GM18498 (cell line): Measurements from ENCODE around the gene TERB1.

Experiments used
- ATAC-seq: cut with Tn5 transposase; IDR thresholded peaks from one replicate; pipeline ENCODE4 v1.9.1; 2021; ENCODE audit warnings: mild to moderate bottlenecking, moderate library complexity; ENCODE audit not compliant: unreplicated experiment

Gene TERB1

DNA sequence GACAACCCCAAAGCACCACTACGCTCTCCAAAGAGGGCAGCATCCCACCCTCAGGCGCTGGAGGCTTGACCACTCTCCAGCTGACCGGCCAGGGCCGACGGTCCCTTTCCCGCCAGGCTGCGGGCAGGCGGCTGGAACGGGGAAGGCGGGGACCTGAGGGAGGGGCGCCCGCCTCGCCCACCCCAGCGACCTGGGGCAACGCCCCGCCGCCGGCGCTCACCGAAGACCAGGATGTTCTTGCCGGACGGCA, 50.4 kb downstream of the TERB1 start:
- peak; percentile 16 for ATAC-seq

DNA sequence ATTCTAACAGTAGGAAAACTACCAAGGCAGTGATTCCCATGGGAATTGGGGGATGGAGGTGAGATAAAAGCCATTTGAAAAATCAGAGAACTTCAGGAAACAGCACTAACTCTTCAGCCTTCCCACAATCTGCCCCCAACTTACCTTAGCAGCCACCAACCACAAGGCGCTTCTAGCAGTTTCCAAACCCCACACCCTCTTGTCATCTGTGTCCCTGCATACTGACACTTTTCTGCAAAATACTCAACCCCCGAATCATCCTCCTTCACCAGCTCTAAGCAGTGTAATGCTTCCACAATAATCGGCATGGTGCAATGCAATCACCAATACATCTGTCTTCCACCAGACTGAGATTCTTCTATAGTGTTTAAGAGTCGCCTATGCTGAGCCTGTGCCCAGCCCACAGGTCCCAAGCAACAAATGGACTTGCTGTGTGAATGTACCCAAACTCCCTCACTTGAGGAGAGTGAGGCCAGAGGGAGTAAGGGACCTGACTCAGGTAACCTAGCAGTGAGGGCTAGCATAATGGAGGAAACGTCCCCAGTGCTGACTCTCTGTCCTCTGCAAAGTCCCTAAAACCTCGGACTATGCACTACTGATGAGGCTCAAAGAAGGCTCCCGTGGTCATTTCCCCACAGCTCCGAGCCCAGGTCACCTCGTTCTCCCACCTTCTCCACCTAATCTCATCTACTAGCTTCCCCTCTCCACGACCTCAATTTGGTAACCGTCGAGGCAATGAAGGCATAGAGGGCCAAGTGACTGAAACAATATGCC, 50.9 kb downstream of the TERB1 start:
- ATAC-seq, result peak; percentile 6

DNA sequence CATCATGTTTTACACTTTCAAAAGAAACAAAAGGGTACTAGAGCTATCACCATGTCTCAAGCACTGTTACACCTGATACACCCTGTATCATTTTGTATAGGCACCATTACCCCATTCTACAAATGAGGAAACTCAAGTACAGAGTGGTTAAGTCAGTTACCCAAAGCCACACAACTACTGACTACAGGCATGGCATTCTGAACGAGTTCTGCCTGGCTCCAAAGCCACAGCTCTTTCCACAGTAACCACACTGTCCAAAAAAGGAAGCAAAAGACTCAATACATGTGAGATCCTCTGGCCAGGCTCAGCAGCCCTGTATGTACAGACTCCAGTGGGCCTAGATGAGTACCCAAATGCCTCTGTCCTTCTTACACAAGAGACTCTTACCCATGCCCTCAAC, 54.7 kb downstream of the TERB1 start:
- peak; percentile 44 for ATAC-seq

DNA sequence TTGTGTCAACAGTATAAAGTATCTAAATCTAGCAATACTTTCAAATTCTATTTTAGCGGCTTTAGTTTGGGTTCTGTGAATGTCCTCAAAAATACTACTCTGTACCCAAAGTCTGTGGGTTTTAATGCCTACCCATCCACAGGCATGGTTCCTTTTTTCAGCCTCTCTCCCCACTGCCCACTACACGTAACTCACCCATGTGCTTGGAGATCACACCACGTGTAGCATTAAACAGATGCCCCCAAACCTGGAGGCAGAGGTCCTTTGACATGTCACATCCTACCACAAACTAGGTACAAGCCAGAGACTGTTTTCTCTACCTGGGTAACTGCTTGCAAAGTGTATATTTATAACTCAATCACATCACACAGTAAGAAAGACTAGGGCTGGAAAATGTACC, 55.3 kb downstream of the TERB1 start:
- no peak for ATAC-seq

DNA sequence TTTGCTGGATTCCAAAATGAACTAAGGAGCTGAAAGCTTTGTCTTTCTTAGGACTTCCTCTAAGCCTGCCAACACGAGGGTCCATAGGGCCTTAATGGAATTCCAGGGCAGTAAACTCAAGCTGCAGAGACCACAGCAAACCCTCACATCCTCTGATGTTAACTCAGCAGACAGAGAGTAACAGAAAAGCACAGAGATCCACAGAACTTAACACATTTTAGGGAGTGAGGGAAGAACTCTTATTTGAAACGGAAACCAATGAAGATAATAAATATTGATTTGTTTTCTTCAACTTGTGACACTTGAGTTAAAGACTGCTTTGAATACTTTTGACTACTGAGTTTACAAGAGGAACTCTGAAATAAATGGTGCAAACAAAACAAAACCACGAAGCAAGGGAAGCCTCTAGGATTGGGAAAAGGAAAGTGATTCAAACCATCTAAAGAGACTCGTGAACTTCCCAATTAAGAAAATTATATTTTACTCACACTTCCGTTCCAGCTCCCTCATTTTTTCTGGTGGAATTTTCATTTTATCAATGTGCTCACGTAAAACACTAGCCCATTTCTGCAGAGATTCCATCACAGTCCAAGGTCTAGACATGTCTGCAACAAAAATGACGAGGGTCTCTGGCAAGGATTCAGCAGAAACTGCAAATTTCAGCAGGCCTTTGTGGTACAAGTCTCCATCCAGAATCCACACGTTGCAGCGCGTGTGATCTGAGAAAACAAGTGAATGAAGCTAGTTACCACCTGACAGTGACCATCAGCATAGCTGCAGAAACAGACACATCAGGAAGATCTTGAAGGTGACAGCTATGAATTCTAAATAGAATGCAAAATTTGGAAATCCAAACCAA, 59.2 kb downstream of the TERB1 start:
- ATAC-seq, result no peak

DNA sequence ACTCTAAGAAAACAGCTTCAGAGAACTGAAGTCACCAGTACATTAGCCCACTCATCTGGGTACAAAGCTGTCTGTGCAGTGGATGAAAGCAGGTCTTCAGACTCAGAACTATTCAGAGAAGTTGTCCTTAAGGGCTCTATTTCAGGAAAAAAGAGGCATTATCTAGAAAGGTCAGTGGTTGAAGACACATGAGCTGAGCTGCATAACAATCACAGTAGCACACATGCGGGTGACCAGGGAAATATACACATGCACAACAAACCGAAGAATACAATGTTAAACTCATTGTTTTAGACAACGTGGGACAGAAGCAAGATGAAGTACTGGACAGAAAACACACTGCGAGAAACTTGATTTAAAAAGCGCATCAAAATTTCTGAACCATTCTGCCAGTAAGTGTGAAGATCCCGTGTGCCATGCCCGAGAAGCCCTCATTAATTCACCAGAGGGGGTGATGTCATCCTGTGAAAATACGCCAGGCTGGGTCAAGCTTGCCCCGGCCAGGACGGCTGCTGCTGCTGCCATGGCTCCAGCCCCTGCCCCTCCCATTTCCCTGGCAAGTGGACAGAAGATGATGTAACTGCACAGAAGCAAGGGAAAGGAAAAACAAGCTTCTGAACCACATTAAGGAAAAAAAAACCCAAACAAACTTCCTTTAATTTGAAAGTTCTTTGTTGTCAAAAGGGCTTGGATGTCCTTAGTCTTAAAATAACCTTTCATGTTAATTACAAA, 60.0 kb downstream of the TERB1 start:
- no peak for ATAC-seq

DNA sequence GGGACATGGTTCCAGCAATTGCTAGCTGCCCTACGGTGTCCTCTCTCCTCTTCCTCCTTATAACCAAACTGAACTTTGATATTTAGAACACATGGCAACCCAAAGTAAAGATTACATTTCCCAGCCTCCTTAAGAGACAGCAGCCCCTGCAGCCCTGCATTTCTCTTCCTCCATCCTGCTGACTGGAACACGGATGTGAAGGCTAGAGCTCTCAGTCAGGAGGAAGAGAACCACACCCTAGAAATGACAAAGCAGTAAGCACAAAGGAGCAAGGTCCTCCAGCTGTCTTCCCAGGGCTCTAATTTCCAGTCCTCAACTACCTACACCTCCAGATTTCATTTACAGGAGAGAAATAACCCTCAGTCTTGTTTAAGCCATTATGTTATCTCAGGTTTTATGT, 60.9 kb downstream of the TERB1 start:
- no peak for ATAC-seq

DNA sequence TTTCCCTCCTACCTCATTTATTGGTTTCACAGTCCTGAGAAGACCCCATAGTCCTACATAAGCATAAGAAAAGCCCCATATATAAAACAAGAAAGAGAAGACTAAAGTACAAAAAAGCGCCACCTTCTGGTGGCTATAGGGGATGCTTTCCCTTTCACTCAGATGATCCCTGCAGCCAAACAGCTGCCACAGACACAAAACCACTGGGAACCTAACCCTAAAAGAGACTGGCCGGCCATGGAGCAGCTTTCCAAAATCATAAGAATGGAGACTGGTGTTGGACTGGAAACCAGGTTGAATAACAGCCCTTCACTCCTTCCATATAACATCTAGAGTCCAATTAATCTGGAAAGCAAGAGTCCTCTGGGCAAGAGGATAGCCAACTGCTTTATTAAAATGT, 61.4 kb downstream of the TERB1 start:
- no peak for ATAC-seq

DNA sequence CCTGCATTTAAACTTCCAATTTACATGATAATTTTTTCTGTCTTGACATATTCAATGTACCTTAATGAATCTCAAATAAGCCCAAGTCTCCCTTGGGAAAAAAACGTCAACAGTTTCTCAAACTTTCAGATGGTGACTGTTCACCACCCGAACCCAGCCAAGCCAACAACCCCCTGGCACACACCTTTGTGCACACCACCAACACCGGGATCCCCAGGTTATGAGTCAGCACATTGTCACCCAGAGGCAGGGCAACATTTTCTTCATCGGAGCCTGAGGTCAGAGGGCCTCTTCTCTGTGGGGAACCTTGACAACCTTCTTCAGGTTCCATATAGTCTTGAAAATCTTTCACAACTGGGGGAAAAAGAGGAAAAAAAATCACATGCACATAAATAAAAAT, 65.5 kb downstream of the TERB1 start:
- no peak for ATAC-seq

DNA sequence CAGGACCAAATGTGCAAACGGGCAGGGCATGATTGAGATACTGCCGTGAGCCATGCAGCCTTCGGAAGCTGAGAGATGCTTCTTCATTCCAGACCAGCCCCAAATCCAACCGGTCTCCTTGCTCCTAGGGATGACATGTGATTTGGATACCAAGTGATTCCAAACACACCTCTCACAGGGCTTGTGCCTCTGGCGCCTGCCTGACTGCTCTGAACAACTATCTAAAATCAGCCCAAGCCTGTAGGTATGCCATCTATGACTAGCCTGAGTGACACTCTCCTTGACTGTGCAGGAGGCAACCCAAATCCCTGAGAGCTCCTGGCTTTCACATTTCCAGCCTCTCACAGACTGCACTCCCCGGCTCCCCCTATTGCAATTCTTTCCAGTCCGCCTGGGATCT, 70.3 kb downstream of the TERB1 start:
- ATAC-seq, result no peak

DNA sequence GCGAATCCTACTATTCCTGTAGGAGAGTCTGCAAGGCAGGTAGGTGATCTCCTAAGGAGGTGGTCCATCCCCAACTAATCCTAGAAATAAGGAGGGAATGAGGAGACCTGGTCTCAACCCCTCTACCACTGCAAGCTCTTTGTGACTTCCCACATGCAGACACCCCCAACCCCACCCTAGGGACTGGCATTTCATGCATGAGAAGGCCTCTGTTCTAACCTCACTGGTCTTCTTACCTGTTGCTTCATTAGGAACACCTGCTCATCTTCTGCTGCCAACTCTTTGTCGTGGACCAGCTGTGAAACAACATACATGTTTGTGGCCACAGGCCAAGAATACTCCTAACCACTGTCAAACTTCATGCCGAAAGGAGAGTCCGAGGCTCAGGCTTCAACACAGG, 72.6 kb downstream of the TERB1 start:
- ATAC-seq, result no peak

DNA sequence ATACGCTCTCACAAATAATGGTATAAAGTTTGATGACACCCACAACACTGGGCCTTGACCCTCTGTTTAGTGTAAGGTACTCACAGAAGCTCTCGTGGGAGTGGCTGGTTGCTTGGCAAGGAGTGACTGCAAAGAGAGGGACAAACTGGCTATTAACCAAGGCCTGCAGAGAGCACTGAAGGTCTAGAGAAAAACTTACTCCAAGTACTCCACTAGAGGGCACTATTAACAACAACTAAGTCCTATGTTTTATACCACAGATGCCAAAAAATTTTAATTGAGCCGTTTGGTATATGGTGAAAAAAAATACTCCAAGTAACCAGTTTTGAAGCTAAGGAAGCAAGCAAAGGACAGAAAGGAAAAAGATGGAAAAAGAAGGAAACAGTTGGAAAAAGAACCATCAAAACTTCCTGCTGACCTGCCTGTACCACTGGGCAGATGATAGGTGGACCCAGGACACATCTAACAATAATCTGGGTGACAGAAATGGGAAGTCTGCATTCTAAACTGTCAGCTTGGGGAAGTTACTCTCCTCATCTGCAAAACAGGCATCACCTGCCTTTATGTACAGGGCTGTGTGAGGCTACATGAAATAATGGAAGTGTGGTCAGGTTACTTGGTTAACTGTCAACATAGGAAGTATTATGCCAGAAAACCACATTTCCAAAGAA, 73.1 kb downstream of the TERB1 start:
- ATAC-seq, result no peak

DNA sequence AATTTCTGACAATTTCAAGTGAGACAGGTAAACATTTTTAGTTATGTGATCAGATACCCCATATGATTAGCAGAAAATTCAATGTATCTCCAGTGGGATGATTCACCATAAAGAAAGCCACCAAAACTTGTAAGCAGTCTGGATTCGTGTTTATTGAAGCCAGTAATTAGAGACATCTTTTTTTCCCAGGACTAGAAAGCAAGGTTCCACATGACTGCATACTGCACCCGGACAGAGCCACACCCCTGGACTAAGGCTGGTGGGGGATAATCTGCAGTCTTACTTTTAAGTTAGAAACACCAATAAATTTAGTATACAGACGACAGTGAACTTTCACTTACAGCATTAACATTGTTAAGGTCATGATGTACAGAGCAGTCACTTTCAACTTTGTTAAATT, 80.6 kb downstream of the TERB1 start:
- ATAC-seq, result no peak

DNA sequence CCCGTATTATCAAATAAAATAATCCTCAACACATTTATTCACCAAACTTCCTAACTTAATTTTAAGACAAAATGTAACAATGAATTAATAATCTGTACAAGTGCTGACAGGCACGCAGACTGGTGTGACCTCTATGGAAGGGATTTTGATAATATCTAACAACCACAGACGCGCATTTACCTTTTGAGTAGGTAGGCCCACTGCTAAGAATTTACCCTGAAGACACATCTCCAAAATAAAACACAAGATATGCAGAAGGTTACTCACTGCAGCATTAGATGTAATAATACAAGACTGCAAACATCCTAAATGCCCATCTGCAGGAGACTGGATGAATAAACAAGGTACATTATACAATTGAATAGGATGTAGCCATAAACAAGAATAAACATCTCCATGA, 82.1 kb downstream of the TERB1 start:
- ATAC-seq, result no peak

DNA sequence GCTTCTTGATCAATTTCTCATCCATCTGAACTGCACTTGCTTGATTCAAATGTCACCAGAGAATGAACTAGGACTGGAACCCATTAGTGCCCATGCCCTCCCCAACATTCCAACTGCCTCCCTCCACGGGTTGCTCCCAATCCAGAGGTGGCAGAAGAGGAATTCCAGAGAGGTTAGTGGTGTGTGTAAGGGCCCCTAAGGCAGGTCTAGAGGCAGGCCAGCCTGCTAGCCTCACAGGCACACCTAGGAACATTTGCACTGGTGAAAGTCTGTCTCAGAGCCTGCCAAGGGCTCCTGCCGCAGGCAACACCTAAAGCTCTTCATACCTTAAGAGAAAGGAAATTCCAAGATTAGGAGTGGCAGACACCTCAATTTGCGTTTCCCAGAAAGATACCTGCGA, 83.6 kb downstream of the TERB1 start:
- no peak for ATAC-seq

DNA sequence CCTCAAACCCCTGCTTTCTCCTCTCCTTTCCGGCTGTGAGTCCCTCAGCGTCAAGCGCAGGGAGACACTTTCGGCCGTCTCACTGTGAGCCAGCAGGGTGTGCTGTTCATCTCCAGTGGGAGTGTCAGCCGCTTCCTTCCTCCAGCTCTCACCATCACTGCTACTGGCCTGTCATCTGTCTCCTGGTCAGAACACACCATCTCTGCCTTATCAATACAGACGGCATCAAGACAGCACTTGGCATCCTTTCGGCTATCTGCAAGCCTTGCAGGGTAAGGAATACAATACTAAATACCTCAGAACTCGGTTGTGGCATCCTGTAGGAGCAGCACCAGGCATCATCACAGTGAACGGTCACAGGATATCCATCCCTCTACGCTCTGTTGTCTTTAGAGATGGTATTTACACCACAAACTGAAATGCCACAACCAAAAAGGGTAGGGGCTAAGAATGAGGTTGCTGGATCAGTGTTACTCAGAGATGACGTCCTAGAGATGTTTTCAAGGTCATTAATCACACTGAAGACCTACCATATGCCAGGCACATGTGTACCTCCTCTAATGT, 84.2 kb downstream of the TERB1 start:
- no peak for ATAC-seq

DNA sequence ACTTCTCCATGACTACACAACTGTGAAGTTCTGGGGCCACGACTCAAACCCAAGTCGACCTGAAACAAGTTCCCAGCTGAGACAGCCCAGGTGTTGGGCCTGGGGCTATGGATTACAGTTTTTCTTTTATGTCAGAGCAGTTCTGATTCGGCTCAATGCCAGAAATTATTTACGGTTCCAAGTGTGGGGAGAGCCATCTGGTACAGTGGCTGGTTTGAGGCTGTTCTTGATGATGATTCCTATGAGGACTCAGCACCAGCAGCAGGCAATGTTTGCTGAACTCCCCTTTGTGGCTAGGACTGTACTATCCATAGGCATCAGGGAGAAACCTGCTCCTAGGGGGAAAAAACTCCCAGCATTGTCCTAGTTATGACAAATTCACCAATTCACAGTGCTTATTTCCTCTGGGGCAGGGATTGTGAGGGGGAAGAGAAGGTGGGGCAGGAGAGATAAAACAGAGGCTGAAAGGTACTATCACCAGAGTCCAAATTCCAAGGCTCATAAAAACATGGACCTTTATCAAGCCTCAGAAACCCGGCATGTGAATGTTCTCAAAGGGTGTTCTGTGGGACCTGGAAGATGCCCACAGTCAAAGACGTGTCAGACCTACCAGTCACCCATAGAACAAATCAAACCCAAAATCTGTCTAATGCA, 86.6 kb downstream of the TERB1 start:
- ATAC-seq, result no peak

DNA sequence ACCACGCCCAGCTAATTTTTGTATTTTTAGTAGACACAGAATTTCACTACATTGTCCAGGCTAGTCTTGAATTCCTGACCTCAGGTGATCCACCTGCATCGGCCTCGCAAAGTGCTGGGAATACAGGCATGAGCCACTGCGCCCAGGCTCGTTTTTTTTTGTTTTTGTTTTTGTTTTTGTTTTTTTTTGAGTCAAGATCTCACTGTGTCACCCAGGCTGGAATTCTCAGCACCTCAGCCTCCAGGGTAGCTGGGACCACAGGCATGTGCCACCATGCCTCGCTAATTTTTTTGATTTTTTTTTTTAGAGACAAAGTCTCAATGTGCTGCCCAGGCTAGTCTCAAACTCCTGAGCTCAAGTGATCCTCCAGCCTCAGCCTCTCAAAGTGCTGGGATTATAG, 87.3 kb downstream of the TERB1 start:
- no peak for ATAC-seq

DNA sequence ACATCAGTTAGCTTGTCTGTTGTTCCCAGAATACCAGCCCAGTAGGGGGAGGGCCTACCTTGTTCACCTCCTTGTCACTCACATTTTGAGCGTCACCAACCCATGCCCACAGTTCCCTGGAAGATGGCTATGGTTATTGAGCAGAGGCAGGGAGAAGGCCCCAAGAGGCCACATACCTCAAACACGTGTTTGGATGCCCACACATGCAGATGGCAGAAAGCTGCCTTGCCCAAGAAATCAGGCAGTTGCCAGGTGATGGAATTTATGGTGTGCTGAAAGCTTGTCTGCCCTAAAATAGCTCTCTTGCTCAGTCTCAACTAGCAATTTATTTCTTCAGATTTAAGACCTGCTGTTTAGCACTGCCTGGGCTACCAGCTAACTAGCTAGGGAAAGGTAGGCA, 88.3 kb downstream of the TERB1 start:
- no peak for ATAC-seq

DNA sequence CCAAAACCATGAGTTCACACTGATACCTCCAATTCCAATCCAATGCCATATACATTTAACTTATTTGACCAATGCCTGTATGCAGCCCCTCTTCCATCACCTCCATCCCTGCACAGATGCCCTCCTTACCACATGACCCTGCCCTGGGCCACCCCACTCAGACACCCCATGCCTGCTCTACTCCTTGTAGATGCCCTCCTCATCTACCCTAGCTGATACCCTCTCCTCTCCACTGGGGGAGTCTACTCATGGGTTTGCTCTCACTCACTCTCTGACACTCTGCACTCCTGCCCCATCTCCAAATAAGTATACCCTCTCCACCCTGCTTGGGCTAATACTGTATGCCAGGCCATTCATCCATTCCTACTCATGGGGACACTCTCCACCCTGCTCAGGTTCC, 88.9 kb downstream of the TERB1 start:
- ATAC-seq, result no peak

DNA sequence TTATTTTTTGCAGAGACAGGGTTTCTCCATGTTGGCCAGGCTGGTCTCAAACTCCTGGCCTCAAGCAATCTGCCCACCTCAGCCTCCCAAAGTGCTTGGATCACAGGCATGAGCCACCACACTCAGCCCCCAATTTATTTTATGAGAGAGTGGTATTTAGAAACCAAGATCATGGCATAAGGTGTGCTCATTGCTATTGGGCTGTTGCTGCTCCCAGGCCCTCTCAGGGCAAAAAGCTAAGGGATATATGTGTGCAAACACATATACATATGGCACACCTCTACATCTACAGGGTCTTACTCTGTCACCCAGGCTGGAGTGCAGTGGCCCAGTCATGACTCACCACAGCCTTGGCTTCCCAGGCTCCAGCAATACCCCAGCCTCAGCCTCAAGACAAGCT, 89.8 kb downstream of the TERB1 start:
- ATAC-seq, result no peak
